GM21360 (cell line): ENCODE data around the gene HAVCR2.
"Not testable (repeated sequence)": the region's sequence is repeated elsewhere in the genome, so short reads cannot be mapped to it uniquely, and the experiment has no call there.

Source experiments
- ATAC-seq: cut with Tn5 transposase; IDR thresholded peaks from one replicate; pipeline ENCODE4 v1.9.1; 2021; ENCODE audit warnings: mild to moderate bottlenecking, moderate library complexity; ENCODE audit not compliant: unreplicated experiment

The HAVCR2 gene

DNA sequence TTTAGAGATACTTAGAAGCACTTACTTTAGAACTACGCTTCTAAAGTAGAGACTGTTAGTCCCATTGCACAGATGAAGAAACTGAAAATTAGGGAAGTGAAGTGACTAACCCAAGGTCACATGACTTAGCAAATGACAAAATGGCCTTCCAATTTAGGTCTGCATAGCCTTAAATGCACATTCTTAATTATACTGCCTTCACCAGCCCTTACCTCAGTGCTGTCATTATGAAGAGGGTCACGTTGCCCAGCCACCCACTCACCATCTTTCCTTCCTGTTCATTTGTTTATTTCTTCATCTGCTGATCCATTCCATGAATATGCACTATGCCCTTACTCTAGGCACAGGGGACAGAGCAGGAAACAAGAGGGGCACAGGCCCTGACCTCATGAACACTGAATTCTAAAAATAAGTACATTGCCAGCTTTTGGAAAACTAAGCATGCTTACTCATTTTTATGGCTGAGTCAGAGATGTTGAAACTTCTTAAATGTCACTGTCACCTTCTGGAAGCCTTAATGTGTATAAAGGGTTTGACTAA lies 8.6 kb downstream of the HAVCR2 start:
- no peak for ATAC-seq

DNA sequence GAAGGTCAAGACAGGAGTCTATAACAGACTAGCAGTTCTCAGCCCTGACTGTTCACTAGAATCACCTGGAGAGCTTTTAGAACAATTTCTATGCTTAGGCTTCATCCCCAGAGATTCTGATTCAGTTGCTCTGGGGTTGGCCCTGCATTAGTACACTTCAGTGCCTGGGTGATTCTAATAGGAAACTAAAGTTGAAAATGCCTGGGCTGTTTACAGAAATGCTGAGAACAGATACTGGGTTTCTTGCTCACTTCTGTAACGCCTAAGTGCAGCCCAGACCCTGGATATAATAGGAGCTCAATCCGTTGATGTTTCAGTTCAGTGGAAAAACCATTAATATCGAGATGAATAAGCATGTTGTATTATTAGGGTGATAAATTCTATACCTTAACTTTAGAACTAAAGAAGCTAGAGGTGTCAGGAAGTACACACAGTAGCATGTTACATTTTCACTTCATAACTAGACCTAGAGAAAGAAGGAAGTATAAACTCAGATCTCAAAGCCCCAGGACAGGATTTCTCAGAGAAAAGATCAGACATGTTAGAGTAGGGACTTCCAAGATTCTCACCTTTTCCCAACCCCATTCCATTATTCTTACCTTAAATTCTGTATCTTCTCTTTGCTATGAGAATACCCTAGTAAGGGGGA lies 20.4 kb downstream of the HAVCR2 start:
- ATAC-seq = peak; percentile 77

DNA sequence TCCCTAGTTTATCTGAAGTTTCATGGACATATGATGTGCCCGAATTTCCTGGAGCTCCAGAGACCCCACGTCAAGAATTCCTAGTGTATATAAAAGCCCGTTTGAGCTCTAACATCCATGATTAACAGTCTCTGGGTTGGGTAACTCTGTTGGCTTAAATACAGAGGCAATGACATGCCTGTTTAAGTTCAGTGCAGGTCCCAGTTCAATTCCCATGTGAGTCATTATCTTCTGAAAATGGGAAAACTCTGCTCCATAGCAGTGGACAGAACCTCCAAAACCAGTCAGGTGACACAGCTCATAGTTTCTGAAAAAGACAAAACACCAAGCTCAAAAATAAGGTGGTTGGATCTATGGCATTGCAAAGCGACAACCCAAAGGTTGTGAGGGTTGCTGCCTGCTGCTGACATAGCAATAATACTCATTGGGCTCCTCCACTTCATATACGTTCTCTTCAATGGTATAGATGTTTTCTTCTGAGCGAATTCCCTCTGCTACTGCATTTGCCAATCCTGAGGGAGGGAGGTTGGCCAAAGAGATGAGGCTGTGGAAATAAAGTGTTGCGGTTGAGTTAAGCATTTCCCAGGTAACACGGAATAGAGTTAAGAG lies 22.0 kb downstream of the HAVCR2 start:
- ATAC-seq = no peak

DNA sequence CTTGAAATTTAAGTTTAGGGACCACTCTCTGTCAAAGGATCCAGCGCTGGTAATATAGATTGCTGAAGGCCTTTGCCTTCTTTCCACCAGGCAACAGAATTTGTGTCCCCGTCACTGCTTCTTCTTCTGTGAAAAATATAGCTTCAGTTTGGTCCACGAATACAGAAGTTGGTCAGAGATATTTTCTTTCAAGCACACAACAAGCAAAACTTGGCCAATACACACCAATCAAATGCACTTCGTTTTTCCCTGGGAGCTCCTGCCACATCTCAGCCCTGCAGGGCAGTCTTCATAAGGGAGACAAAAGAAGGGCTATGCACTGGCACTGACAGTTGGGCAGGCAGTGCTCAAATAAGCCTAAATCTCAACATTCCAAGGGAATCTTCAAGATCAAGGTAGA lies 22.9 kb downstream of the HAVCR2 start:
- ATAC-seq = no peak

DNA sequence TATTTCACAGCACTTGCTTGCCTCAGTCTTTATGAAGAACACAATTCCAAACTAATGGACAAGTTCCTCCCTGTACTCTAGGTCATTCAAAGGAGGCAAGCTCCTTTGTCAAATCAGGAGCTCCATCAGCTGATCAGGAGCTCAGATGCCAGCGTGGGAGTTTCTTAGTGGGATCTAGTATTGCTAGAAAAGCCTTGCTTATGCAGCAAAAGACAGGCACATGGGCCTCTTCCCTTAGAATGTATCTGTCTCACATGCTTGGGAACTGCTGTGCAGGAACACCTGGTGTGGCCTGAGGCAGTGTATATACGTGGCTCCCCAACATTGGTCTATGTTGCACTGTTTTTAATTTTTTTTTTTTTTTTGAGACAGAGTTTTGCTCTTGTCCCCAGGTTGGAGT lies 28.6 kb downstream of the HAVCR2 start:
- no peak for ATAC-seq

DNA sequence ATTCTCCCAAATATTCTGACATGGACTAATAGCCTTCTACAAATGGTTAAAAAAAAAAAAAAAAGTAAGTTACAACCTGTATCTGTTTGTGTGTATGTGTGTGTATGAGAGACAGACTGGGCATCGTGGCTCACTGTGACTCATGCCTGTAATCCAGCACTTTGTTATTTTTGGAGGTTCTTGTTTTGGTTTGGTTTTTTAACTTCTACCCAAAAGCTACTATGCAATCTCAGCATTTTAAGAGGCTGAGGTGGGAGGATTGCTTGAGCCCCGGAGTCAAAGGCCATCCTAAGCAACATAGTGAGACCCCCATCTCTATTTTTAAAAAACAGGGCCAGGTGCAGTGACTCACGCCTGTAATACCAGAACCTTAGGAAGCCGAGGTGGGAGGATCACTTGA lies 32.3 kb downstream of the HAVCR2 start:
- ATAC-seq = no peak

DNA sequence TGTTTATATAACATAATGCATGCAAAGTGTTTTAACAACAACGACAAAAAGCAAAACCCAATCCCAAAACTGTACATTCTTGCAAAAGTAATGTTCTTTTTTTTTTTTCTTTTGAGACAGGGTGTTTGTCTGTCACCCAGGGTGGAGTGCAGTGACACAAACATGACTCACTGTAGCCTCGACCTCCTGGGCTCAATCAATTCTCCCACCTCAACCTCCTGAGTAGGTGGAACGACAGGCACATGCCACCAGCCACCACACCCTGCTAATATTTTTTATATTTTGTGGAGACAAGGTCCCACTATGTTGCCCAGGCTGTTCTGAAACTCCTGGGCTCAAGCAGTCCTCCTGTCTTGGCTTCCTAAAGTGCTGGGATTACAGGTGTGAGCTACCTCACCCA lies 36.3 kb downstream of the HAVCR2 start:
- no peak for ATAC-seq

DNA sequence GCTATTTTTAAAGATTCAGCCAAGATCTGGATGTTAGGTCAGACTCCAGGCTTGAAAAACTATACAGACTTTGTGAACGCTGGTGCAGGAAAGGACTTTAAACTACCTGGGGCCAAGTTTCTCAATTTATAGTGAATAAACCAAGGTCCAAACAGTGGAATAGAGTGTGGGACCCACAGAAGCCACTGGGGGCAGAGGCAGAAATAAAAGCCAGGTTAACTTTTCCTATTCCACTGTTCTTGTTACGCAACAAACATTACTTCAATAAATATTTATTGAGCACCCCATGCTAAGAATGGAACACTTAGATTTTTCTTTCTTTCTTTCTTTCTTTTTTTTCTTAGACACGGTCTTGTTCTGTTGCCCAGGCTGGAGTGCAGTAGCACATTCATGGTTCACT lies 38.9 kb downstream of the HAVCR2 start:
- no peak for ATAC-seq

DNA sequence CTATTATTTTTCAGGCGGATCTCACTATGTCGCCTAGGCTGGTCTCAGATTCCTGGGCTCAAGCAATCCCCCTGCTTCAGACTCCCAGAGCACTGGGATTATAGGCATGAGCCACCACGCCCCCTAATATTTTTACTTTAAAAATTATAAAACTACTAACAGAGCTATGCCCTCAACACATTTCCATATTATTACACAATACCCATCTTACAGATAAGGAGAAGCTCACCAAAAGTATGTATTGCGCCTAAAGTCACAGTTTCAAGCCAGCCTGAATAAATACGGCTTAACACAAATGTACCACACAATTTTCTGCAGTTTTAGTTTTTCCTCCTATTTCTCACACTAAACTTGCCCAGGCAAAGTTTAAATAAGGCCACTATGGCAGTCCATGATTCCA lies 40.1 kb downstream of the HAVCR2 start:
- ATAC-seq = no peak

DNA sequence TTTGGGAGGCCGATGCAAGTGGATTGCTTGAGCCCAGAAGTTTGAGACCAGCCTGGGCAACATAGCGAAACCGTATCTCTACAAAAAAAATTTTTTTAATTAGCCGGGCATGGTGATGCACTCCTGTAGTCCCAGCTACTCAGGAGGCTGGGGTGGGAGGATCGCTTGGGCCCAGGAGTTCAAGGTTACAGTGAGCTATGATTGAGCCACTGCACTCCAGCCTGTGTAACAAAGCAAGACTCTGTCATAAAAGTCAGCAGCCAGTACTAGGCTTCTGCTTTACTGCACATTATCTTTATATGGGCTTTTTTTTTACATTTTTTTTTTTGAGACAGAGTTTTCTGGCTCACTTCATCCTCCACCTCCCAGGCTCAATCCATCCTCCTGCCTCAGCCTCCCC lies 40.5 kb downstream of the HAVCR2 start:
- ATAC-seq = no peak

DNA sequence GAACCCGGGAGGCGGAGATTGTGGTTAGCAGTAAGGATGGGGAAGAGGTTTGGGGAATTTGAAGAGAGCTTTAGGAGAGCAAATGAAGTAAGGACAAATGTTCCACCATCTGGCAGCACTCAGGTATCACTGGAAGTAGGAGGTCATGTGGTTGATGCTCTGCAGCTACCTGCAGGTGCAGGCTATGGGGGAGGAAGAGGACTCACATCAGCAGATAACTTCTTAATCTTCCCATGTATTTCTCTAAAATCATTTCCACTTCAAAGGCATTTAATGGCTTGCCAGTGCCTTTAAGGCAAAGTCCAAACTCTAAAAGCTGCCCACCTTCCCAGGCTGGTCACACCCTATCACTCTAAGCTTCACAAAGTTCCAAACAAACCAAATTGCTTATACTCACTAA lies 41.8 kb downstream of the HAVCR2 start:
- ATAC-seq = no peak

DNA sequence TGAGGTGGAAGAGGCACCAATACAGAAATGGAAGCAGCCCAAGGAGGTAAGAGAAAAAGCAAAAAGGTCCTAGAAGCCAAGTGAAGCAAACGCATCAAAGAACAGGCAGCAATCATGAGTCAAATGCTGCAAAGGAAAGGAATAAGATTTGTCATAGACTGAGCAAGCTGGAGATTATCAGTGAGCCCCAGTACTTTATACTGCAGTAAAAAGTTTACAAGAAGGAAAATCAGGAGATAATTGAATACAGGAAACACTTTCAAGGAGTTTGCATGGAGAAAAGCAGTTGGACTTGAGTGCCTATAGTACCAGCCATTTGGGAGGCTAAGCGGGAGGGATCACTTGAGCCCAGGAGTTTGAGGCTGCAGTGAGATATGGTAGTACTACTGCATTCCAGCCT lies 42.8 kb downstream of the HAVCR2 start:
- ATAC-seq = no peak

DNA sequence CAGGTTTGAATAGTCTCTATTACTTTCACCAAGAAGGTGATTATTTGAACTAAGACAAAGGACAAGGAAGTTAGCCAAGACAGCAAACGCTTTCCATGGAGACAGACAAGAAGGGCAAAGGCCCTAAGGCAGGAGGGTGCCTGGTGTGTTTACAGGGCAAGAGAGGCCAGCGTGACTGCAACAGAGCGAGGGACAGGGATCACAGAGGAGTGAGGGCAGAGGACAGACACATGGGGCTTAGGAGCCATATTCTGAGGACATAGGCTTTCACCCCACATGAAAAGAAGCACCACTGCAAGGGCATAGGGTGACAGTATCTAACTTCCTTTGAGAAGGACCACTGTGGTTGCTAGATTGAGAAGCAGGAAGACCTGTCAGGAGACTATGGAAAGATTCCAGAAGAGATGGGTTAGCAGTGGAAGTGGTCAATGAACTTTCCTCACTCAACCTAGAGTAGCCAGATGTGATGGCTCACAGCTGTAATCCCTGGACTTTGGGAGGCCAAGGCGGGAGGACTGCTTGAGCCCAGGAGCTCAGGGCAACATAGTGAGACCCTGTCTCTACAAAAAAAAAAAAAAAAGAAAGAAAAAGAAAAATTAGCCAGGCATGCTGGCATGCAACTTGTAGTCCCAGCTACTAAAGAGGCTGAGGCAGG lies 44.9 kb downstream of the HAVCR2 start:
- no peak for ATAC-seq

DNA sequence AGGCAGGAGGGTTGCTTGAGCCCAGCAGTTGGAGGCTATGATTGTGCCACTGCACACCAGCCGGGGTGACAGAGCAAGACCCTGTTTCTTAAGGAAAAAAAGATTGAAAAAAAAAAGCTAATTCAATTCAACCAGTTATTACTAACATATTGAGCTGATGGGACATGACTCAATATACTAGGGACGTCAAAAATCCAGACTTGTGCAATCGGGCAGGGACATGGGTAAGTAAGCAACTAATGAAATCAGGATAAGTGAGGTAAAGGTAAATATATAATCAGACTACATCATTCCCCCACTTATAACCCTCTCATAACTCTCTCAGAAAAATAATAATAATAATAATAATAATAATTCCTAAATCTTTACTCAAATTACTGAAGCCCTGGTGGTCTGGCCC lies 49.0 kb downstream of the HAVCR2 start:
- no peak for ATAC-seq

DNA sequence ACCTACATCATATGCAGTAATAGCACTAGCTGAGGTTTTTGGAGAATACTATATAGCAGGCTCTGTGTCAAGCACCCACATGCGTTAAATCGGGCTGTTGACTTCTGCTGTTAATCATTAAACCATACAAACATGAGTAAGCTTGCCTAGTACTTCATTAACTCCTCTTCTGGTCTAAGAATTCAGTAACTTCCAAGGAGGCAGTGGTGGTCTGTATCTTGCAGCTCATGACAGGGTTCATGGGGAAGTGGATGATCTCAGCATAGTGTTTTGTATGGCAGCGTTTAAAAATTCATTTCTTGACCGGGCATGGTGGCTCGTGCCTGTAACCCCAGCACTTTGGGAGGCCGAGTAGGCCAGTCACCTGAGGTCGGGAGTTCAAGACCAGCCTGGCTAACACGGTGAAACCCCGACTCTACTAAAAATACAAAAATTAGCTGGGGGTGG lies 49.7 kb downstream of the HAVCR2 start, which contains the start of gene HAVCR1:
TSS of gene HAVCR1 (minus strand) at position 24 of the 447 bp plus-strand sequence. CDS start 1,173 bp downstream, outside the sequence.
- no peak for ATAC-seq

DNA sequence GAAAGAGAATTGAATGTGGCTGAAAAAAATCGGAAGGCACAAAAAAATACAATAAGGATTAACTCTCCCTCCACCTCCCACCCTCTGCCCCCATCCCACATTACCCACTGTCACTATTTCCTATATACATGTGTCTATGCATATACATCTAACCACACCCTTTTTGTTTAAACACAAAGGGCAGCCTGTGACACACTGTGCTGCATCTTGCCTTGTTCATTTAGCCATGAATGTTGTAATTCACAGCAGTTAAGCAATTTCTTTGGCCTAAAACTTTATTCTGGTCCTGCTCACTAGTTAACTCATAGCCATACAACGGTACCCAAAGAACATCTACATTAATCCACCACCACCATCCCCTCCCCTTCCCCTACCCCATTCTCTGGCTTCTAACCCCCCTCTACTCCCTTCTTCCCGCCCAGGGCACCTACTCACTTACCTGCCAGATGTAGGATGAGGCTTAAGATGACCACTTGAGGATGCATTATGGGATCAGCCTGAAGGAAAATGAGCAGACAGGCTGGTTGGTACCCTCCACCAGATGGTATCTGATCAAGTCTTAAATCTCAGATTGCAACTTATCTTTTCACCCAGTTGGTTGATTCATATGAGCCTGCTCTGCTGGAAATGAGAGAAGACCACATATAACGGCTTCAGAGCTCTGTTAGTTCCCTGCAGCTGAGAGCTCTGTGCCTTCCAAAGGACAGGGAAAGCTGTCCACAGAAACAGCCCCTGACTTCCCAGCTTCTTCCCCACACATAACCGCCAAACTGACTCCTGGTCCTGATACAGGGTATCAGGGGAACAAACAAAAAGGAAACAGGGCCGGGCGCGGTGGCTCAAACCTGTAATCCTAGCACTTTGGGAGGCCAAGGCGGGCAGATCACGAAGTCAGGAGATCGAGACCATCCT lies 51.1 kb downstream of the HAVCR2 start:
- ATAC-seq = no peak

DNA sequence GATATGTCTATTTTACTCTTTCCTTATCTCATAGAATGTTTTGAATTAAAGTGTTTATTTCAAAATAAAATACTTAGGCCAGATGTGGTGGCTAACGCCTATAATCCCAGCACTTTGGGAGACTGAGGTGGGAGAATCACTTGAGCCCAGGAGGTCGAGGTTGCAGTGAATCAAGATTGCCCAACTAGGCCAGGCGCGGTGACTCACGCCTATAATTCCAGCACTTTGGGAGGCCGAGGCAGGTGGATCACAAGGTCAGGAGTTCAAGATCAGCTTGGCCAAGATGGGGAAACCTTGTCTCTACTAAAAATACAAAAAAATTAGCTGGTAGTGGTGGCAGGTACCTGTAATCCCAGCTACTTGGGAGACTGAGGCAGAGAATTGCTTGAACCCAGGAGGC lies 52.0 kb downstream of the HAVCR2 start:
- ATAC-seq = not testable (repeated sequence)

DNA sequence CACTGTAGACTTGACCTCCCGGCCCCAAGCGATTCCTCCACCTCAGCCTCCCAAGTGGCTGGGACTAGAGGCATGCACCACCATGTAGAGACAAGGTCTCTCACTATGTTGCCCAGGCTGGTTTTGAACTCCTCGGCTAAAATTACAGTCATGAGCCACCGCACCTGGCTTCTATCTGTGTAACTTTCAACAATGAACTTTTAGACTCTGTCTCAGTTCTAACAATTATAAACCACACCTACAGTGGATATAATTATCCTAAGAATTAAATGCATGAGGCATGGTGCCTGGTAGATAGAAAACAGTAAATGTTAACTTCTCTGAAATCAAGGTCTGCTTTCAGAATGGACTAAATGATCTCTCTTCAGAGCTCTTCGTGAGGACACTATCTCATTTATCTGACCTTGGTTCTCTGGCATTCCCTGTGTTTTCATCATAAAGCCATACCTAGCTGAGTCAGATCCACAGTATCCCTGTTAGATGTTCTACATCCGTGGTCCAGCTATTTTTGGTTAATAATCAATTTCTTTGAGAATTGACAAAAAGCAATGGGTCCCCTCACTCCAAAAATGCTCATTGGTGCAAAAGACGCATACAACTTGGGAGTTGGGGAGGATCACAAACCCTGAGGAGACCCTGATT lies 57.1 kb downstream of the HAVCR2 start:
- ATAC-seq = no peak

DNA sequence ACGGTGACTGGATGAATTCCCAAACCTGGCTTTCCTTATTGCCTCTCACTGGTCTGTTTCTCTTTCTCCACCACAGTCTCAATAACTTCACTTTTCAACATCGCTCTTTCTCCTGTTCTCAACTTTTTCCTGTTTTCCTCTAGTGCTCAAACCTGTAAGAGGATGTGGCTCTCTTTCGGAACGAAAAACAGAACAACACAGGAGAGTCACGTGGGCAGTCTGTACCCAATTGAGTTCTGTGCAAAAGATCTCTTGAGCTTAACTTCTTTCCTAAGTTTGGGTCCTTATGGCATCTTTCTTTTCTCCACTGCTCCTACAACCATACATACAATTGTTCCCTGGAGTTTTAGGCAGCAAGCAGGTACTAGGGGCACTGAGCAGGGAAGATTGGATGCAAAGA lies 58.8 kb downstream of the HAVCR2 start:
- ATAC-seq = no peak

DNA sequence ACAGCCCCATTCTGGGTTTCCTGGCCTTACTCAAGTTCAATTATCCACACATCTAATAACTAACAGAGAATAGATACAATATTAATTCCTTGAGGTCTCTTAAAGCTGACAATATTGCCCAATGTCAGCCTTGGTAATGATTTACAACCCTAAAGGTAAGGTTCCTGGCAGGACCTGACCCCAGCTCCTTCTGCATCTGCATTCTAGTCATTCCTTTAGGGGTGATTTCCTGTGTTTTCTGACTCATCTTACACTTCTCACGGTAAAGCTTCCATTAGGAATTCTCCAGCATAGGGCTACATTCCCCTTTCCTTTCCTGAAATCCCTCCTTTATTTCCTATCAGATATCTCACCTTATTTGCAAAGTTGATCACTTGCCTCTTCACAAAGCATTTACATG lies 59.2 kb downstream of the HAVCR2 start:
- no peak for ATAC-seq

DNA sequence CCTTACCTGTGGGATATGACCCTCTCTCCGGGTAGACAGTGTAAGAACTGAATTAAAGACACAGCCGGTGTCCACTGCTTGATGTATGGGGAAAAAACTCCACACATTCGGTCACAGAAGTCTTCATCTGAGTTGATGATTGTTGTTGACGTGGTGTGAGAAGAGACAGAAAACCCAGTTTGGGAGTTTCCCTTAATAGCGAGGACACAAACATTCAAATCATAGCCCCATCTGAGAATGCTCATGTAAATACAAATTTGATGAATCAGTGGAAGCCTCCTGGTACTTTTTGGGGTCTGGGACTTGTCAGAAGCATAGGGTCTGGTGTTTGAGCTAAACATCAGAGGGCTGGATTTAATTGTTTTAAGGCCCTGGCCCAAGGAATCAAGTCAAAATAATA lies 60.9 kb downstream of the HAVCR2 start:
- no peak for ATAC-seq
